ENCODE measurements around the gene LAMC1. TPM values are rescaled to one million over a fixed set of nuclear protein-coding genes. Genes with fewer than 3 reads are reported as not detected.

The LAMC1 gene
- total RNA-seq, 1 experiment from 2014 or later: 71.5 TPM

DNA sequence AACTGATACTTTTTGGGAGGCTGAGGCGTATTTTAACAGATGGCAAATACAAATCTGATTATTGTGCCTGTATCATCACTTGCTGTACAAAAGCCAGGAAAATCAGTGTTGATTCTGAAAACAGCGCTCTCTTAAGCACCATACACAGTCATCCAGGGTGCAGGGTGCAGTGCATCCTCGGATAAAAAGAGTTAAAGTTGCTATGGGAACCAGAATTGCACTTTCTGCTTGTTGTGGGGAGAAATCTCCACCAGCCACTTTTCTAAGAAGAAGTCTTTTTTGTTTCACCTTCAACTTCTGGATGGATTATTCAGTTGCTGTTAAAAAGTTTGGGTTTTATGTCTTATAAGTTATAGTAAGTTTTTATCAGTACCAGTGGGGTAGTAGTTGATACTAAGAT is 3.8 kb downstream of the LAMC1 start:
- ChIA-PET POLR2A (ENCODE audit: unreplicated experiment) (no interaction called here), CTCF (interaction anchor here (0.5 kb wide), 1 partner anchor 208 kb away, joined by 3 read pairs; no protein-coding TSS in a partner anchor)
- H4K20me1 ChIP-seq (ENCODE audit: low read length): 0 out of 2 replicates have a peak, but pooled peaks cover 3% of the 10 kb centered on the region
- H3K9ac ChIP-seq (ENCODE audit: low read length): peak overlapping the region; percentile 88; the same call in 1 of the 2 replicates
- H3K9me2 ChIP-seq (replicated peaks; ENCODE audit: low read length): no peaks in the 10 kb centered on the region
- H3K36me3 ChIP-seq (ENCODE audit: low read depth, low read length): no peaks in the 10 kb centered on the region
- no peaks in the 10 kb centered on the region for H3K27me3 ChIP-seq (ENCODE audit: low read length)
- TF ChIP-seq EZH2 (IDR thresholded peaks at IDR 0.05; ENCODE audit: low read length, unreplicated experiment): no peak
- no peak for TF ChIP-seq EZH2phosphoT487 (IDR thresholded peaks at IDR 0.05; ENCODE audit: borderline replicate concordance, low read length)
- TF ChIP-seq, protein P1, sequence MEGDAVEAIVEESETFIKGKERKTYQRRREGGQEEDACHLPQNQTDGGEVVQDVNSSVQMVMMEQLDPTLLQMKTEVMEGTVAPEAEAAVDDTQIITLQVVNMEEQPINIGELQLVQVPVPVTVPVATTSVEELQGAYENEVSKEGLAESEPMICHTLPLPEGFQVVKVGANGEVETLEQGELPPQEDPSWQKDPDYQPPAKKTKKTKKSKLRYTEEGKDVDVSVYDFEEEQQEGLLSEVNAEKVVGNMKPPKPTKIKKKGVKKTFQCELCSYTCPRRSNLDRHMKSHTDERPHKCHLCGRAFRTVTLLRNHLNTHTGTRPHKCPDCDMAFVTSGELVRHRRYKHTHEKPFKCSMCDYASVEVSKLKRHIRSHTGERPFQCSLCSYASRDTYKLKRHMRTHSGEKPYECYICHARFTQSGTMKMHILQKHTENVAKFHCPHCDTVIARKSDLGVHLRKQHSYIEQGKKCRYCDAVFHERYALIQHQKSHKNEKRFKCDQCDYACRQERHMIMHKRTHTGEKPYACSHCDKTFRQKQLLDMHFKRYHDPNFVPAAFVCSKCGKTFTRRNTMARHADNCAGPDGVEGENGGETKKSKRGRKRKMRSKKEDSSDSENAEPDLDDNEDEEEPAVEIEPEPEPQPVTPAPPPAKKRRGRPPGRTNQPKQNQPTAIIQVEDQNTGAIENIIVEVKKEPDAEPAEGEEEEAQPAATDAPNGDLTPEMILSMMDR (conservative IDR thresholded peaks at IDR 0.05; ENCODE audit: low read depth, low read length): no peak
- peak overlapping the region; percentile 100; the same call in 1 of the 2 replicates for H3K27ac ChIP-seq (ENCODE audit: low read length)
- ATAC-seq (no peak), DNase-seq (no peak)
- H3K4me2 ChIP-seq (ENCODE audit: low read length): peak overlapping the region; percentile 93
- no TSS peak for BruUV-seq (replicated peaks)
- no peak overlapping the region for H2AFZ ChIP-seq (ENCODE audit: low read length)
- peak overlapping the region; percentile 88 for H3K4me3 ChIP-seq (ENCODE audit: low read length)
- H3K79me2 ChIP-seq (ENCODE audit: low read length): peaks cover 84% of the 10 kb centered on the region
- H3F3A ChIP-seq (ENCODE audit: low read length, unreplicated experiment): peaks cover 4% of the 10 kb centered on the region
- H3K9me3 ChIP-seq (ENCODE audit: low read length): no peaks in the 10 kb centered on the region
- H3K4me1 ChIP-seq (ENCODE audit: insufficient read depth, low read length): peaks cover 56% of the 10 kb centered on the region
- intact Hi-C loops (cut with micrococcal nuclease): loop anchor here (2.0 kb wide), 2 partner anchors 34 to 208 kb away; no protein-coding TSS in a partner anchor

DNA sequence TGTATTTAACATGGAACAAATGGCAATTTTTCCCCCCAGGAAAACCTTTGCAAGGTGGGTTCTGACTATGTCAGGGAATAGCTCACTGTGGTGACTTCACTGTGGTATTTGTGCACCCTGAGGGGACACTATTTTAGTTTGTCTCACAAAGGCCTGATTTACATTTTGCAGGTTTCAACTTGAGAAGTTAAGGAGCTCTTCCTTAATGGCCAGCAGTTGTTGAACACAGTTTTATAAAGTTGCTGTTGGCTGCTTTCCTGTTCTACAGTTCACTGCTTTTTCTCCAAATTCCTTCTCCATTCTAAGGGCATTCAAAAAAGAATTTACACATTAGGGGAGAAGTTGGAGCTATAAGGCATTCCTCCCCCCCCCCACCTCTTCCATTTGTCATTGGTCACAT is 4.6 kb downstream of the LAMC1 start:
- H3K79me2 ChIP-seq (ENCODE audit: low read length): peaks cover 91% of the 10 kb centered on the region
- H4K20me1 ChIP-seq (ENCODE audit: low read length): 0 out of 2 replicates have a peak, but pooled peaks cover 3% of the 10 kb centered on the region
- TF ChIP-seq, protein P1 (conservative IDR thresholded peaks at IDR 0.05; ENCODE audit: low read depth, low read length): no peak
- TF ChIP-seq EZH2 (IDR thresholded peaks at IDR 0.05; ENCODE audit: low read length, unreplicated experiment) (no peak), EZH2phosphoT487 (IDR thresholded peaks at IDR 0.05; ENCODE audit: borderline replicate concordance, low read length) (no peak)
- no peak overlapping the region for H2AFZ ChIP-seq (ENCODE audit: low read length)
- H3F3A ChIP-seq (ENCODE audit: low read length, unreplicated experiment): peaks cover 4% of the 10 kb centered on the region
- peaks cover 64% of the 10 kb centered on the region for H3K4me1 ChIP-seq (ENCODE audit: insufficient read depth, low read length)
- H3K27ac ChIP-seq (ENCODE audit: low read length): no peak overlapping the region
- H3K4me2 ChIP-seq (ENCODE audit: low read length): peak overlapping the region; percentile 93
- ChIA-PET CTCF (no interaction called here), POLR2A (ENCODE audit: unreplicated experiment) (no interaction called here)
- no peak overlapping the region for H3K9ac ChIP-seq (ENCODE audit: low read length)
- H3K4me3 ChIP-seq (ENCODE audit: low read length): peak overlapping the region; percentile 88; the same call in 1 of the 2 replicates
- H3K36me3 ChIP-seq (ENCODE audit: low read depth, low read length): no peaks in the 10 kb centered on the region
- intact Hi-C loops (cut with micrococcal nuclease): loop anchor here (2.0 kb wide), 2 partner anchors 33 to 207 kb away; no protein-coding TSS in a partner anchor
- DNase-seq (no peak), ATAC-seq (no peak)
- H3K9me3 ChIP-seq (ENCODE audit: low read length): no peaks in the 10 kb centered on the region
- no peaks in the 10 kb centered on the region for H3K9me2 ChIP-seq (replicated peaks; ENCODE audit: low read length)
- BruUV-seq (replicated peaks): no TSS peak
- no peaks in the 10 kb centered on the region for H3K27me3 ChIP-seq (ENCODE audit: low read length)

DNA sequence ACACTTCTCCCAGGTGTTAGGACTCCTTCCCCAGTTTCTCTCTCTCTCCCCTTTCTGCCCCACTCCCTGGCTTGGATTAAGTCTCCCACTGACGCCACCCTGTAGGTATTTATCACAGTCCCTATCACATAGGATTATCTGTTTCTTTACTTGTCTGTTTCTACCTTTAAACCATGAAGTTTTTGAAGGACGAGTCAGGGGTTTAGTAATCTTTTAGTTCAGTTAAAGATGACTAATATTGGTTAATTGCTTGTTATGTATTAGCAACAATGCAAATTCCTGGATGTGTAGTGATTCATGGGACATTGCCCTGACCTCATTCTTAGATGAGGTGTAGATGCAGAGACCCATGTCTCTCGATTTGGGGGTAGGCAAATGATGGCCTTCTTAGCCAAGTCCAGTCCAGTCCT is 6.4 kb downstream of the LAMC1 start:
- ChIA-PET CTCF (no interaction called here), POLR2A (ENCODE audit: unreplicated experiment) (no interaction called here)
- Histone ChIP-seq H4K20me1 (ENCODE audit: low read length) (0 out of 2 replicates have a peak, but pooled peaks cover 3% of the 10 kb centered on the region), H2AFZ (ENCODE audit: low read length) (no peak overlapping the region), H3F3A (ENCODE audit: low read length, unreplicated experiment) (peaks cover 4% of the 10 kb centered on the region), H3K9me3 (ENCODE audit: low read length) (no peaks in the 10 kb centered on the region), H3K4me3 (ENCODE audit: low read length) (peak overlapping the region; percentile 27; the same call in 1 of the 2 replicates), H3K4me2 (ENCODE audit: low read length) (peak overlapping the region; percentile 93), H3K79me2 (ENCODE audit: low read length) (peaks cover 100% of the 10 kb centered on the region), H3K4me1 (ENCODE audit: insufficient read depth, low read length) (peaks cover 72% of the 10 kb centered on the region), H3K36me3 (ENCODE audit: low read depth, low read length) (no peaks in the 10 kb centered on the region), H3K27me3 (ENCODE audit: low read length) (no peaks in the 10 kb centered on the region), H3K9ac (ENCODE audit: low read length) (0 out of 2 replicates have a peak overlapping the region, but pooled peaks have one; percentile 18), H3K27ac (ENCODE audit: low read length) (peak overlapping the region; percentile 87), H3K9me2 (replicated peaks; ENCODE audit: low read length) (no peaks in the 10 kb centered on the region)
- no peak for TF ChIP-seq EZH2 (IDR thresholded peaks at IDR 0.05; ENCODE audit: low read length, unreplicated experiment)
- TF ChIP-seq, protein P1 (conservative IDR thresholded peaks at IDR 0.05; ENCODE audit: low read depth, low read length): no peak
- TF ChIP-seq EZH2phosphoT487 (IDR thresholded peaks at IDR 0.05; ENCODE audit: borderline replicate concordance, low read length): no peak
- no TSS peak for BruUV-seq (replicated peaks)
- DNase-seq (peak; percentile 75), ATAC-seq (peak; percentile 39)
- intact Hi-C loops (cut with micrococcal nuclease): no loop called here

All from PC-3 (cell line).